ENCODE measurements around the gene PCNX3.

DNA sequence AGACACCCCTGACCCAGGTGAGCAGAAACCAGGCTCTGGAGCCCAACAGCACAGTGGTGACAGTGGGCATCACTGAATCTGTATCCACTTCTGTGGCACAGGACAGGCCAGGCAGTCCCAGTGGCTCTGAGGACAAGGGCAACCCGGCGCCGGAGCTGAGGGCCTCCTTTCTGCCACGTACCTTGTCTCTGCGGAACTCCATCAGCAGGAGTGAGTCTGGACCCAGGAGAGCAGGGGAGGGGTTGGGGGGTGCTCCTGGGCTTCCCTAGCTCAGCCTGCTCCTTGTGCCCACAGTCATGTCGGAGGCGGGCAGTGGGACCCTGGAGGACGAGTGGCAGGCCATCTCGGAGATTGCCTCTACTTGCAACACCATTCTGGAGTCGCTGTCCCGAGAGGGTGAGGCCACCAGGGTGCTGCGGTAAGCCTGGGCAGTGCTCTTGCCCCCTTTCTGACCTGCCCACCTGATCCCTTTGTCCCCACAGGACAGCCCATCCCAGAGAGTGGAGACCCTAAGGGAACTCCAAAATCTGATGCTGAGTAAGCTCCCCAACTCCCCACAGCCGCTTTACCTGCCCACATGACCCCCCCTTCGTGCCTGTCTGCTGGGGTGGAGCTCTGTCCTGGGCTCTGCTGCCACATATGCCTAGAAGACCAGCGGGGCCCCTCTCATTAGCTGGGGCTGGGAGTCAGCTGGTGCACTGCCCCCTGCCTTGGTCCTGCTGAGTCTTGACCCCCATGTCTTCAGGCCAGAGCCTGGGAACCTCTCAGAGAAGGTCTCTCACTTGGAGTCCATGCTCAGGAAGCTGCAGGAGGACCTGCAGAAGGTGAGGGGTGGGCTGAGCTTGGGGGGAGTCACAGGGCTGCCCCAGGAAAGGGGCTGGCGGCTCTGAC is 34.3 kb downstream of the PCNX3 start:
- TF ChIP-seq, protein P1, sequence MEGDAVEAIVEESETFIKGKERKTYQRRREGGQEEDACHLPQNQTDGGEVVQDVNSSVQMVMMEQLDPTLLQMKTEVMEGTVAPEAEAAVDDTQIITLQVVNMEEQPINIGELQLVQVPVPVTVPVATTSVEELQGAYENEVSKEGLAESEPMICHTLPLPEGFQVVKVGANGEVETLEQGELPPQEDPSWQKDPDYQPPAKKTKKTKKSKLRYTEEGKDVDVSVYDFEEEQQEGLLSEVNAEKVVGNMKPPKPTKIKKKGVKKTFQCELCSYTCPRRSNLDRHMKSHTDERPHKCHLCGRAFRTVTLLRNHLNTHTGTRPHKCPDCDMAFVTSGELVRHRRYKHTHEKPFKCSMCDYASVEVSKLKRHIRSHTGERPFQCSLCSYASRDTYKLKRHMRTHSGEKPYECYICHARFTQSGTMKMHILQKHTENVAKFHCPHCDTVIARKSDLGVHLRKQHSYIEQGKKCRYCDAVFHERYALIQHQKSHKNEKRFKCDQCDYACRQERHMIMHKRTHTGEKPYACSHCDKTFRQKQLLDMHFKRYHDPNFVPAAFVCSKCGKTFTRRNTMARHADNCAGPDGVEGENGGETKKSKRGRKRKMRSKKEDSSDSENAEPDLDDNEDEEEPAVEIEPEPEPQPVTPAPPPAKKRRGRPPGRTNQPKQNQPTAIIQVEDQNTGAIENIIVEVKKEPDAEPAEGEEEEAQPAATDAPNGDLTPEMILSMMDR (IDR thresholded peaks at IDR 0.05) = no peak
- no peak for TF ChIP-seq POLR2A (IDR thresholded peaks at IDR 0.05)
